ENCODE measurements around the gene AUP1. TPM values are rescaled to one million over a fixed set of nuclear protein-coding genes. Genes with fewer than 3 reads are reported as not detected.
A peak's percentile ranks its signal among the peaks of the same experiment; 100 is the strongest.
"Not testable (repeated sequence)": the region's sequence is repeated elsewhere in the genome, so short reads cannot be mapped to it uniquely, and the experiment has no call there.

Gene AUP1
- total RNA-seq, 4 donors from 2014 or later = 93.7 to 168 (median 112) TPM

- H3K9me3 ChIP-seq = no peaks in the 10 kb centered on the region
- TF ChIP-seq CTCF (IDR thresholded peaks at IDR 0.05) = no peak
- no peak for TF ChIP-seq POLR2A (IDR thresholded peaks at IDR 0.05)
- intact Hi-C loops (cut with DNase I) = no loop called here
- no peaks in the 10 kb centered on the region for H3K27me3 ChIP-seq
- H3K36me3 ChIP-seq = peaks cover 29 to 48% of the 10 kb centered on the region in 2 donors
- H3K27ac ChIP-seq = no peak overlapping the region
- H3K4me3 ChIP-seq (replicated peaks in 1 of 3) = no peak overlapping the region
- WGBS, 2 donors = 94 to 96% methylated on average over 8 of the region's 9 CpGs
- H3K4me1 ChIP-seq = no peaks in the 10 kb centered on the region
- DNase-seq = no peak
Measured at GRCh38 chr2:74489906-74490305, 39.6 kb downstream of the AUP1 start.

GRCh38 chr2:74488643-74489481 lies 40.6 kb downstream of the AUP1 start:
- intact Hi-C loops (cut with DNase I) = no loop called here
- Histone ChIP-seq H3K9me3 (no peaks in the 10 kb centered on the region), H3K4me1 (peaks cover under 1 to 4% of the 10 kb centered on the region in 2 donors), H3K4me3 (replicated peaks in 1 of 3) (no peak overlapping the region), H3K36me3 (peaks cover 29 to 48% of the 10 kb centered on the region in 2 donors), H3K27ac (no peak overlapping the region), H3K27me3 (no peaks in the 10 kb centered on the region)
- 88 to 91% methylated on average over 9 of the region's 9 CpGs for WGBS, 2 donors
- DNase-seq = no peak
- TF ChIP-seq CTCF (IDR thresholded peaks at IDR 0.05) (no peak), POLR2A (IDR thresholded peaks at IDR 0.05) (no peak)

- intact Hi-C loops (cut with DNase I) = no loop called here
- H3K36me3 ChIP-seq = peaks cover 17 to 22% of the 10 kb centered on the region in 2 donors
- no peaks in the 10 kb centered on the region for H3K27me3 ChIP-seq
- no peak for TF ChIP-seq CTCF (IDR thresholded peaks at IDR 0.05)
- TF ChIP-seq POLR2A (IDR thresholded peaks at IDR 0.05) = no peak
- no peak overlapping the region for H3K4me3 ChIP-seq (replicated peaks in 1 of 3)
- peaks cover 18 to 20% of the 10 kb centered on the region in 2 donors for H3K4me1 ChIP-seq
- 92 to 100% methylated on average over 2 of the region's 2 CpGs for WGBS, 2 donors
- H3K27ac ChIP-seq = no peak overlapping the region
- no peak for DNase-seq
- H3K9me3 ChIP-seq = no peaks in the 10 kb centered on the region
Measured at GRCh38 chr2:74486141-74486540, 43.4 kb downstream of the AUP1 start.

- Histone ChIP-seq H3K4me3 (replicated peaks in 1 of 3) (peak overlapping the region in 1 of 3 donors; percentile 87), H3K27ac (peak overlapping the region in 1 of 3 donors; percentile 87), H3K4me1 (peaks cover 22 to 27% of the 10 kb centered on the region in 2 donors)
- intact Hi-C loops (cut with DNase I) = loop anchor here (2.0 kb wide), 1 partner anchor 105 kb away; no protein-coding TSS in a partner anchor
- not testable (repeated sequence) for H3K36me3 ChIP-seq, H3K27me3 ChIP-seq, H3K9me3 ChIP-seq, DNase-seq
- WGBS, 2 donors = 80 to 82% methylated on average over 19 of the region's 19 CpGs
Measured at GRCh38 chr2:74483675-74484164, 45.8 kb downstream of the AUP1 start.

GRCh38 chr2:74482801-74483674 lies 46.5 kb downstream of the AUP1 start, which contains the start of the genes CCDC142 and TTC31:
Gene CCDC142, minus strand, starts transcription at chr2:74482998. Its CDS starts 161 bp downstream, at chr2:74482837.
Gene TTC31, plus strand, starts transcription at chr2:74483081. Its CDS starts 15 bp downstream, at chr2:74483096.
- intact Hi-C loops (cut with DNase I) = no loop called here
- H3K4me3 ChIP-seq (replicated peaks in 1 of 3) = peak within 1 kb of the TSS; percentile 49 to 87 (median 84)
- H3K27me3 ChIP-seq = no peaks in the 10 kb centered on the region
- H3K36me3 ChIP-seq = peaks cover 0 to 8% of the 10 kb centered on the region in 2 donors
- TF ChIP-seq POLR2A (IDR thresholded peaks at IDR 0.05) (peak in 1 of 2 donors; percentile 54), CTCF (IDR thresholded peaks at IDR 0.05) (peak; percentile 52 to 95 (median 88))
- WGBS, 2 donors = 1% methylated on average over 30 to 38 of the region's 50 CpGs
- H3K9me3 ChIP-seq = no peaks in the 10 kb centered on the region
- peak; percentile 97 to 98 for DNase-seq
- peaks cover 22 to 27% of the 10 kb centered on the region in 2 donors for H3K4me1 ChIP-seq
- H3K27ac ChIP-seq = peak within 1 kb of the TSS; percentile 38 to 91 (median 87)

Data from thyroid gland (tissue), 4 donors.